ENCODE results near the gene LIPJ.

Gene LIPJ

DNA sequence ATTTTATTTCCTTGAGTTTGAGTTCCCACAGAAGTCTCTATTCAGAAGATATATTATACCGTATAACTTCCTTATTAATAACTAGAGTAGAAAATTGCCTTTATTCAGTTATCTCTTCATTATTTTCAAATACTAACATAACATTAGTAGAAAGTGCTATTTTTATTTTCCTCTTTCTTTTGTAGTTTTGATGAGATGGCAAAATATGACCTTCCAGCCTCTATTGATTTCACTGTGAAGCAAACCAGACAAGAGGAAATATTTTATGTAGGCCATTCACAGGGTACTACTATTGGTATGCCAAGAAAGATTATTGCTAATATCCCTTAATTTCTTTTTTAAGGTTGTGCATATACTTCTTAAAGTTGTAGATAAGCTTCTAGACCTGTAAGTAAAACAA is 7.9 kb downstream of the LIPJ start:
- DNase-seq: no peak

DNA sequence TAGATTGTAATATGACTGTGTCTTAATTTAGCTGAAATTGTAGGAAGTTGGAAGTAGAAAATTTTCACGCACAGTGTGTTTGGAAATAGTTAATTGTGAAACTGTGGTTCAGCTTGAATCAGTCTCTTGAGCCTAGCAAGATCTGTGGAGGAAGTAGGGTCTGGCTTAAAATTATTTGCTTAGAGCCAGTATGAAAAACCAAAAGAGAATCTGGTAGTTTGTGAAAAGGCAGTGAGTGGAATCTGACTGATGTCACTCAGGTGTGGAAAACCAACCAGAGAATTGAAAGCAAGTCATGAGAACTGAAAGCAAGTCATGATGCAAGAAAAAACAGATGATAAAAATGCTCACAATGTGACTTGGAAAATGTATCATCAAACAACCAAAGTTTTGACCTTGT is 11.5 kb downstream of the LIPJ start:
- DNase-seq: no peak

DNA sequence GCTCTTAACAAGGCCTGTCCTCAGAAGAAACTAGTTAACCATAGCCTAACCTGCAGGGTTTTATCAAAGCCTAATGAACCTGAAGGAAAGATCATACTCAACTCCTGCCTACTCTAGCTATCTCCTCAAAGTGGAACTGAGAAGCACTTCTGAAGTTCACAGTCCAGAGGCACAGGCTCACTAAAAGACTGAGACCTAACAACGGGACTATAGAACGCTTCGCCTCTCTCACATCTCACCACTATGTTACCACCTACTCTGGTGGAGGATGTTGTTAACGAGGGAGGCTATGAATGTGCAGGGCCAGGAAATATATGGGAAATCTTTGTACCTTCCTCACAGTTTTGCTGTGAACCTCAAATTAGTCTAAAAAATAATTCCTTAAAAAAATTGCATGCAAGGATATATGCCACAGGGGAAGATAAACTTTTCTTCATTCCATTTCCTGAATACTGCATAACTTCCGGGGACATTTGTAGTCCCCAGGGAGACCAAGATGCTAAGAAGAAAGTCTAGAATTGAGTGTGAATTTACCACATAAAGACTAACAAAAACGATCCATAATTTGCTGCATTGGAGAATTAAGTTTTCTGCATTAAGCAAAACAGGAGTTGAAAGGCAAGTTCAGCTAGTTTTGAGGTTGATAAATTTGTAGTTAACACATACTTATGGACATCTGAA is 21.6 kb downstream of the LIPJ start:
- no peak for DNase-seq

DNA sequence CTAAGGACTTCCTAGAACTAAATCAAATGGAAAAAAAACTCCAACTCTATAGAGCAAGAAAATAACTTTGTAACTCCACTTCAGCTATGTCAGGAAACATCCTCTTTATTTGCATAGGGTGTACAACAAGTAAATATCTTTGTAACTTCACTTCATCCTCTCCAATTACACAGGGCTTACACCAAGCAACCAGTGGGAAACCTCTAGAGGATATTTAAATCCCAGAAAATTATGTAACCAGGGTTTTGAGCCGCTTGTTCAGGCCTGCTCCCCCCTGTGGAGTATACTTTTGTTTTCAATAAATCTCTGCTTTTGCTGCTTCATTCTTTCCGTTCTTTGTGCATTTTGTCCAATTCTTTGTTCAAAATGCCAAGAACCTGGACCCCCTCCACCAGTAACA is 22.2 kb downstream of the LIPJ start:
- DNase-seq: no peak

DNA sequence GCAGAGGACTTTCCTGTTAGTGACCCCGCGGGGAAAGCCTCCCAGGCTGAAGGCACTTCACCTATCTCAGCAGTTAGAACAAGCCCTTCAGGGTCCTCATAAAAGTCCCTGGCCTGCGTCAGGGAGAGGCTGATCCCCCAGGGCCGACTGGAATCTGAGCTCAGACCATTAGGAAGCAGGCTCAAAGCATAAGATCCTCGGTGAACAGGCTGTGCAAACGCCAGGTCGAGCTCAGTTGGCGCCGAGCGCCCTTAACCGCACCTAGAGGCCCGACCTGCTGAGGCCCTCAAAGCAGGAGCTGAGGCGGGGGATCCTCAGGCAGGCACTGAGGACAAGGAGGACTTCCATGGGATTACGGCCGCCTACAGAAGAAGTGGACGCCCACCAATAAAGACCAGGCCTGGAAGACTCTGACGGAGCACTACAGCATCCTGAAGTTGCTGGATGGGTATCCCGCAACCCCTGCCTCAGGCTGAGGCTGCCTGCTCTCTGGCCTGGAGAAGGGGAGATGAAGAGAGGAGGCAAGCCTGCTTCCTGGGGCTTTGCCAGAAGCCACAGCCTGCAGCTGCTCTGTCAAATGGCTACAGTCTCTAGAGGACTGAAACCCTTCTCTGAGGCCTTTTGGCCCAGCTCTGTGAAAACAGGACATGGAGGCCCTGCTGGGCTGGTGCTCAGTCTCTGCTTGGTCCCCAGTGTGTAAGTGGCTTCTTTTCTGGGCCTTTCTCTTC is 29.9 kb downstream of the LIPJ start:
- peak in 9 of 56 donors; percentile 0 to 12 (median 2) for DNase-seq

DNA sequence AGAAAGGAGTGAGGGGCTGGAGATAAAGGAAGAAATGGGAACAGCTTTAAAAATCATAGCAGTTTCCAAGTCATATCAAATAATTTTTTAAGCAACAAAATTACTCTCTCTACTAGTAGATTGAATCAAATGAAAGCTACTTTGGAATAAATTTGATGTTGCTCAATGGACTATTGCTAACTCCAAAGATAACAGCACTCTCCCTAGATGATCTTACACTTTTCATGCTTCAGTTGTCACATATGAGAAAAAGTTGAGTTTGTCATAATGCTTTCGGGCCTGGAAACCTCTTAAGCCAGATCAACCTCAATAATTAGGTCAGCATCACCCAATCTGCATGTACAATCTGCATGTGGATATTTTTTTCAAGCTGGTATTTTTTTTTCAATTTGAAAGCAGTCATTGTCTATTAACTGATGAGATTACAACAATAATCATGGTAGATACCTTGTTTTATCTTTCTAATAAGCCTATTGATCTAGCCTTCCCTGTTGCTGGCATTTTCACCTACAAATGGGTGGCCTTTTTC is 31.3 kb downstream of the LIPJ start:
- DNase-seq: no peak

DNA sequence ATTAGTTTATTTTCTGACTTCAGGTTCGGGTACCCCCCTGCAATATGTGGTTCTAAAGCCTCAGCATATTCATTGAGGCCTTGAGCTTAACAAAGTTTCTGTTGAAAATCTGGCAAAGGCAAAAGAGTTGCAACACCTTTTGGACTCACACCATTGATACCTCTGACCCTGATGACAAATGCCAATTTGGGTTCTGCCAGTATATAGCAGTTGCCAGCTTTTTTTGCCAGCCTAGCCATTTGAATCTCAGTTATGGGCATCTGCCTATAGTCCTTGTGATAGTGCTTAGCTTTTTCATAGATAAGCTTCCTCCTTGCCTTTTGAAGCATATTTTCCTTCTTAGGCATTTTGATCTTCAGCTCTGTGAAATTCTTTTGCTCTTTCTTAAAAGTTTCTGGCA is 31.9 kb downstream of the LIPJ start:
- no peak for DNase-seq

DNA sequence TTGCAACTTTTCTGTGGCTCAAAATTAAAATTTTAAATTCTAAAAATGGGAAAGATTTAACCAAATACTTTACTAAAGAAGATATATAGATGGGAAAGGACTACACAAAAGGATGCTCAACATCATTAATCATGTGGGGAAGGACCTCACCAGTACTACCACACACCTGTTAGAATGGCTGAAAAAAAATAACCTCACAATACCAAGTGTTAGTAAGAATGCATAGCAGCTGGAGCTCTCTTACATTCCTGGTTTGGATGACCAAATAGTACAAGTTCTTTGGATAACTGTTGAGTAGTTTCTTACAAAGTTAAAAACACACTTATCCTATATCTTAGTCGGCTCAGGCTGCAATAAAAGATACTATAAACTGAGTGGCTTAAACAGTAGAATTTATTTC is 33.9 kb downstream of the LIPJ start:
- DNase-seq: no peak

DNA sequence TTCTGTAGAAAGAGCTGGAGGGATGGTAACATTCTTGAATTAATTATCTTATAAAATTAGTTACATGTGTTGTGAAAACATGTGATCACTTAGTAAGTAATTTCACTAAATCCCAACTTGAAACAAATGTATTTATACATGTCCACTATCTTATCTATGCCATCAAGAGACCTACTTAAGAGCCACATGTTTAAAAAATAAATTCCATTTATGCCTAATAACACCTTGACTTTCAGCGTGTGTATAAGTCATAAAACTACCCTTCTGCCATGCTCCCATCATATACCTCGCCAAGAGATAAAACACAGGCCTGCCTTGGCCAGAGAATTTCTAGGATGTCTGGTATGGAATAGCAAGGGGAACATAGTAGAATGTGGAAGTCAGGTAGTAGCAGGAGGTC is 37.3 kb downstream of the LIPJ start:
- no peak for DNase-seq

DNA sequence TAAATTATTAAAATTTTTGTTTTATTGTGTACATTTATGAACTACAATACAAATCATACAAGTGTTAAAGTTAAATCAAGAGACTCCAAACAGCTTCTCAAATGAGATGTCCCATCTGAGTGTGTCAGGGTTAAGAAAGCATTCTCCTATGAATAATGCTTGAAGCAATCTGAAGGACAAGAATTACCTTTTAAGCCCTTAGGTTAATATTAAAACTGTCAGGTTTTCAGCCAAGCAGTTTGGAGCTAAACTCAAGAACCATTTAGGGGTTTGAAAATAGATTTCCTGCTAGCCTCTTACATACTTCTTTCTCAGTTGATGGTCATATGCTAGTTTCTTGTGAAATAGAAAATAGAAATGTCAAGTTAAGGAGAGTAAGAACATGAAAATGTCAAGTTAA is 38.3 kb downstream of the LIPJ start:
- no peak for DNase-seq

DNA sequence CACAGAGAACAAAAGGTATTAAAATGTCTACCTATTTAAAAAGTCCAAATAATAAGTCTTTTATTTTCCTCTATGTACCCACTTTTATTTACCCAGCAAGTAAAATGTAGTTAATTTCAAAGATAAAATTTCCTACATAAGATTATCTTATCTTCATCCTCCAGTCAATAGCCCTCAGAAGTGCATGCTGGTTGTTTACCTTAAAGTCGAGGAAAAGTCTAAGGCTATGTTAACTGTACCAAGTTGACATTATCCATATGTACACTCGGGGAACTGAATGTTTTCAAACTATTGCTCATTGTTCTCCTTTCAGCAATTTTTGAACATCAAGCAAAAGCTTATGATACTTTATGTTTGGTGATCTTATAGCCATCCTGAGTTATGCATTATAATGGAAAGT is 53.6 kb downstream of the LIPJ start:
- DNase-seq: no peak

DNA sequence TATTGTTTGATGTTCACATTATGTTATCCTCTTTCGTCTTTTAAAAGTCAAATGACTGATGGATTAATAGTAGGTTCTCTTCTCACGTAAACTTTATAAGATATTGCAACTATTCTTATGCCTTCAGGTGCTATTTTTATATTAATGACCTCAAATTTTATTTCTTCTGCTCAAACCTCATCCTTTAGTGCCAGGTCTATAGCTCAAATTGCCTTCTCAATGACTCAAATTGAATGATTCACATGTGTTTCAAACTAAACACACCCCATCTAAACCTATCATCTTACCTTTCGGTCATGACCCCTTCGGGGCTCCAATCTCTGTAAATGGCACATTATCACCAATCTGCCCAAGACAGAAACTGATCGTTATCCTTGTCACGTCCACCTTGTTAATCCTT is 55.6 kb downstream of the LIPJ start:
- DNase-seq: no peak

DNA sequence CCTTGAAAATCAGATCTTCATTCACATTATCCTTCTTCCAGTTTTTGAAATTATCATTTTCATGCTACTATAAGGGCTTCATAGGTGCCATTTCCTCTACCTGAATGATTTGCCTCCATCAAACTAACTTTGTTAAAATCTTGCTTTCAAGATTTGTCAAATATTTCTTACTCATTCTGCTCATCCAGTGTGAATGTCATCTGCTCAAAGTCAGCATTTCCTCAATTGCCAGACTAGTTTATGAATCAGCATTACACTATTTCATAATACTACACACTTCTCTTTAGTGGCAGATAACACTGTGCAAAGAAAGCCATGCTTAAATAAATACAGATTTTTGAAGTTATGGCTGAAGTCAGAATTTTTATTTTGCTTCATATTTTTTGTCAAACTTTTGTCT is 56.4 kb downstream of the LIPJ start:
- no peak for DNase-seq

DNA sequence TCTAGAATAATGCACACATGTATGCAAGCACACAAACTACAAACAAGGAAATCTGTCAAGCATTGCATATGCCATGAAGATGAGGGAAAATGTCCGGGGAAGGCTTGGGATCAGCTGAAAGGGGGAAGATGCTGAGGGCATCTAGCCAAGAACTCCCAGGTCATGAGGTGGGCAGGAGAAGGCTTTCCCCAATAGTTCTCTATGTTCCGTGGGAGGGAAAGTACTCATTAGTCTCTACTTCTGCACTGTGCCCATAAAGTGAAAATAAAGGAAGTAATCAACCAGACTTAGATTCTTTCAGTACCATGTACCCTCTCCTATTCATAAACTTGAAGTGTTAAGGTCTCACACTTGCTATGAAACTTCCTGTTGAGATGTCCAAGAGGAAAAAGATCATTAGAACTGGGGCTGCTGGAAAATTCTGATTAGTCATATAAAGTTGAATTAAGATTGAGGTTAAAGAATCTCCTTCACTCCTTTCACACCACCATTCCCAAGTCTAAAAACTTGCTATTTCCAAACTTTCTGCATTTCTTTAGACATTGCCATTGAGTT is 60.6 kb downstream of the LIPJ start:
- no peak for DNase-seq

DNA sequence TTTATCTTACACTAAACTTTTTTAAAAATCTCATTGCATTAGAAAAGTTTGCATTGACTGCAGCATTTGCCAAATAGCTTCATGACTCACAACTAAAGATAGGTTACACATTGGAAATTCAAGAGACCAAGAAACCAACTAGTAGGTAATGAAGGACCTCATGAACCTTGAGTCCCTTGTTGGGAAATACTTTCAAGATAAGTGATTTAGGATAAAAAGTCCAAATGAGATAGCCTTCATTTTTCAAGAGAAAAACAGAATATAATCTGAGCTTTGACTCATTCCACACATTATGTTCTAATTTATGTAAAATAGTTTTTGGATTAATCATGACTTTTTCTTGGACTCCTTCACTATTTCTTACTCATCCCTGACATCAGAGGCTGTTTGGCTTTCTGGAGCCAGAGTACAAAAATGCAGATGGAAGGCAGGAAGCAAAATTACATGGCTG is 64.6 kb downstream of the LIPJ start:
- no peak for DNase-seq

DNA sequence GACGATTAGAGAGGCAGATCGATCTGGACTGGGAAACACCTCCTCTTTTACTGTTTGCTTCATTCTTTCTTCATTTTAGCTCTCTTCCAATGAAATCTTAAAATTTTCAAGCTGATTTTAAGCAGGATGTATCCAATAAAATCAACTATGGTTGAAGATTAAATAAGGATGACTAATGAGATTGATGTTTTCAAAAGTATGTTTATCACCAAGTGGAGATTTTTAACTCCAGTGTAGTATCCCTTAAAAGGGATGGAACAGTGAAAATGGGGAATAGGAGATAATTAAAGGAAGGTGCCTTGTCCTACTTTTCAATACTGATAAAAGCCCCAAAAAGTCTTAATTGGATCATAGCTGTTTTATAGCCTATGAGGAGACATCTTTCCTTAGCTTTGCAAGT is 66.1 kb downstream of the LIPJ start:
- no peak for DNase-seq

Data from amygdala (tissue), 56 donors.